ENCODE results near the gene KANSL1. TPM values are rescaled to one million over a fixed set of nuclear protein-coding genes. Genes with fewer than 3 reads are reported as not detected.

Gene KANSL1
- total RNA-seq, 3 donors from 2014 or later, result 80.2 to 107 (median 88.8) TPM

GRCh38 chr17:45984368-45984767 is 208.9 kb downstream of the KANSL1 start:
- Histone ChIP-seq H3K4me1 (ENCODE audit: low read depth) (no peaks in the 10 kb centered on the region), H3K9me3 (no peaks in the 10 kb centered on the region), H3K36me3 (ENCODE audit: low read depth) (no peaks in the 10 kb centered on the region), H3K4me3 (no peak overlapping the region)
- TF ChIP-seq, protein P1, sequence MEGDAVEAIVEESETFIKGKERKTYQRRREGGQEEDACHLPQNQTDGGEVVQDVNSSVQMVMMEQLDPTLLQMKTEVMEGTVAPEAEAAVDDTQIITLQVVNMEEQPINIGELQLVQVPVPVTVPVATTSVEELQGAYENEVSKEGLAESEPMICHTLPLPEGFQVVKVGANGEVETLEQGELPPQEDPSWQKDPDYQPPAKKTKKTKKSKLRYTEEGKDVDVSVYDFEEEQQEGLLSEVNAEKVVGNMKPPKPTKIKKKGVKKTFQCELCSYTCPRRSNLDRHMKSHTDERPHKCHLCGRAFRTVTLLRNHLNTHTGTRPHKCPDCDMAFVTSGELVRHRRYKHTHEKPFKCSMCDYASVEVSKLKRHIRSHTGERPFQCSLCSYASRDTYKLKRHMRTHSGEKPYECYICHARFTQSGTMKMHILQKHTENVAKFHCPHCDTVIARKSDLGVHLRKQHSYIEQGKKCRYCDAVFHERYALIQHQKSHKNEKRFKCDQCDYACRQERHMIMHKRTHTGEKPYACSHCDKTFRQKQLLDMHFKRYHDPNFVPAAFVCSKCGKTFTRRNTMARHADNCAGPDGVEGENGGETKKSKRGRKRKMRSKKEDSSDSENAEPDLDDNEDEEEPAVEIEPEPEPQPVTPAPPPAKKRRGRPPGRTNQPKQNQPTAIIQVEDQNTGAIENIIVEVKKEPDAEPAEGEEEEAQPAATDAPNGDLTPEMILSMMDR (IDR thresholded peaks at IDR 0.05), result no peak
- DNase-seq (no peak), ATAC-seq (no peak)
- intact Hi-C loops (cut with DNase I, micrococcal nuclease), result no loop called here

GRCh38 chr17:45983614-45984310 is 209.5 kb downstream of the KANSL1 start:
- DNase-seq (no peak), ATAC-seq (no peak)
- TF ChIP-seq, protein P1 (IDR thresholded peaks at IDR 0.05), result no peak
- intact Hi-C loops (cut with DNase I, micrococcal nuclease), result no loop called here
- no peak overlapping the region for H3K4me3 ChIP-seq
- no peaks in the 10 kb centered on the region for H3K9me3 ChIP-seq
- no peaks in the 10 kb centered on the region for H3K4me1 ChIP-seq (ENCODE audit: low read depth)
- no peaks in the 10 kb centered on the region for H3K36me3 ChIP-seq (ENCODE audit: low read depth)

DNA sequence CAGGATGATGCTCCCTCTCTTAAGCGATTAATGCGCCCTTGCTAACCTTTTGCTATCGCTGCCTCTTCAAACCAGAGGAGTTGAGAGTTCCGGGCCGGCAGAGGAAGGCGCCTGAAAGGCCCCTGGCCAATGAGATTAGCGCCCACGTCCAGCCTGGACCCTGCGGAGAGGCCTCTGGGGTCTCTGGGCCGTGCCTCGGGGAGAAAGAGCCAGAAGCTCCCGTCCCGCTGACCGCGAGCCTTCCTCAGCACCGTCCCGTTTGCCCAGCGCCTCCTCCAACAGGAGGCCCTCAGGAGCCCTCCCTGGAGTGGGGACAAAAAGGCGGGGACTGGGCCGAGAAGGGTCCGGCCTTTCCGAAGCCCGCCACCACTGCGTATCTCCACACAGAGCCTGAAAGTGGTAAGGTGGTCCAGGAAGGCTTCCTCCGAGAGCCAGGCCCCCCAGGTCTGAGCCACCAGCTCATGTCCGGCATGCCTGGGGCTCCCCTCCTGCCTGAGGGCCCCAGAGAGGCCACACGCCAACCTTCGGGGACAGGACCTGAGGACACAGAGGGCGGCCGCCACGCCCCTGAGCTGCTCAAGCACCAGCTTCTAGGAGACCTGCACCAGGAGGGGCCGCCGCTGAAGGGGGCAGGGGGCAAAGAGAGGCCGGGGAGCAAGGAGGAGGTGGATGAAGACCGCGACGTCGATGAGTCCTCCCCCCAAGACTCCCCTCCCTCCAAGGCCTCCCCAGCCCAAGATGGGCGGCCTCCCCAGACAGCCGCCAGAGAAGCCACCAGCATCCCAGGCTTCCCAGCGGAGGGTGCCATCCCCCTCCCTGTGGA is 210.2 kb downstream of the KANSL1 start:
- ATAC-seq (no peak), DNase-seq (no peak)
- H3K9me3 ChIP-seq, result no peaks in the 10 kb centered on the region
- no peak overlapping the region for H3K4me3 ChIP-seq
- TF ChIP-seq, protein P1 (IDR thresholded peaks at IDR 0.05), result no peak
- no peaks in the 10 kb centered on the region for H3K4me1 ChIP-seq (ENCODE audit: low read depth)
- no peaks in the 10 kb centered on the region for H3K36me3 ChIP-seq (ENCODE audit: low read depth)
- intact Hi-C loops (cut with DNase I, micrococcal nuclease), result no loop called here

GRCh38 chr17:45981306-45981705 is 211.9 kb downstream of the KANSL1 start:
- TF ChIP-seq, protein P1 (IDR thresholded peaks at IDR 0.05), result no peak
- Histone ChIP-seq H3K9me3 (no peaks in the 10 kb centered on the region), H3K4me3 (no peak overlapping the region), H3K4me1 (ENCODE audit: low read depth) (no peaks in the 10 kb centered on the region), H3K36me3 (ENCODE audit: low read depth) (no peaks in the 10 kb centered on the region)
- ATAC-seq (no peak), DNase-seq (no peak)
- intact Hi-C loops (cut with DNase I, micrococcal nuclease), result no loop called here

- no peaks in the 10 kb centered on the region for H3K4me1 ChIP-seq (ENCODE audit: low read depth)
- H3K36me3 ChIP-seq (ENCODE audit: low read depth), result no peaks in the 10 kb centered on the region
- H3K4me3 ChIP-seq, result no peak overlapping the region
- no peak for ATAC-seq
- TF ChIP-seq, protein P1 (IDR thresholded peaks at IDR 0.05), result no peak
- no peak for DNase-seq
- no peaks in the 10 kb centered on the region for H3K9me3 ChIP-seq
- intact Hi-C loops (cut with DNase I, micrococcal nuclease), result no loop called here
These were observed 212.4 kb downstream of the KANSL1 start for GRCh38 chr17:45980855-45981254.

Other genes with a start within 250 kb of the KANSL1 start
- not detected for gene STH, start 194.2 kb downstream of the KANSL1 start, total RNA-seq
- 1 to 10 TPM; 2.9 to 6.5 (median 3.1) TPM for gene LRRC37A, start 101.7 kb upstream of the KANSL1 start, total RNA-seq
- 10 to 100 TPM; 19.5 to 38.0 (median 24.9) TPM for gene ARL17B, start 168.3 kb upstream of the KANSL1 start, total RNA-seq